HG03135 (cell line): ENCODE results near the gene KCNQ5.
"Not testable (repeated sequence)": the region's sequence is repeated elsewhere in the genome, so short reads cannot be mapped to it uniquely, and the experiment has no call there.

Experiments used
- ATAC-seq: cut with Tn5 transposase; IDR thresholded peaks from one replicate; pipeline ENCODE4 v1.9.1; 2021; ENCODE audit warnings: mild to moderate bottlenecking, moderate library complexity; ENCODE audit not compliant: unreplicated experiment

Gene KCNQ5

DNA sequence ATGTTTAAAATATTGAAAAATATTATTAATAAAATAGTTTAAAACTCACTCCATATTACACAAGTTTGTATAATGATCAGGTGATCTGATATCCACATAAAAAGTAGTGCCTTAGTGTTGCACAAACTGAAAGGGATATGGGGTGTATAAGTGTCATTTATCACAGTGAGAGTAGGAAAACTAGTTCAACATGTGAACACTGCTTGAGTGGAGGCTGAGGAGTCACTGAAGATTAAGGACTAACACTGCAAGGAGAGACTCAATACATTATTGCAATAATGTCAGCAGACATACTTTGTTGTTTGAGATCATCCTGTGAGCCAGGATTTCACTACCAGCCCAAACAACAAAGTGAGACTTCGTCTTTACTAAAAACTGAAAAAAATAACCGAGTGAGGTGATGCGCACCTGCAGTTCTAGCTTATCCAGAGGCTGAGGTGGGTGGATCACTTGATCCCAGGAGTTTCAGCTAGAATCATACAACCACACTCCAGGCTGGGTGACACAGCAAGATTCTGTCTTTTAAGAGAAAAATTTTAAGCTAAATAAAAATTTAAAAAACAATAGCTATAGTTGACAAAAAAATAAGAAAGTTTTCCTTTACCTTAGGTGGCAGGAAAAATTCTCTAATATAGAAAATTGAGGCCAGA, 605.9 kb downstream of the KCNQ5 start:
- ATAC-seq, result no peak

DNA sequence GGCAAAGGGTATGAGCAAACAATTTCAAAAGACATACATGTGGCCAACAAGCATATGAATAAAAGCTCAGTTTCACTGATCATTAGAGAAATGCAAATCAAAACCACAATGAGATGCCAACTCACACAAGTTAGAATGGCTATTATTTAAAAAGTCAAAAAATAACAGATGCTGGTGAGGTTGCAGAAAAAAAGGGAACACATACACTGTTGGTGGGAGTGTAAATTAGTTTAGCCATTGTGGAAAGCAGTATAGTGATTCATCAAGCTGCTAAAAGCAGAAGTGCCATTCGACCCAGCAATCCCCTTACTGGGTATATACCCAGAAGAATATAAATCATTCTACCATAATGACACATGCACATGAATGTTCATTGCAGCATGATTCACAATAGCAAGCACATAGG, 610.1 kb downstream of the KCNQ5 start:
- no peak for ATAC-seq

DNA sequence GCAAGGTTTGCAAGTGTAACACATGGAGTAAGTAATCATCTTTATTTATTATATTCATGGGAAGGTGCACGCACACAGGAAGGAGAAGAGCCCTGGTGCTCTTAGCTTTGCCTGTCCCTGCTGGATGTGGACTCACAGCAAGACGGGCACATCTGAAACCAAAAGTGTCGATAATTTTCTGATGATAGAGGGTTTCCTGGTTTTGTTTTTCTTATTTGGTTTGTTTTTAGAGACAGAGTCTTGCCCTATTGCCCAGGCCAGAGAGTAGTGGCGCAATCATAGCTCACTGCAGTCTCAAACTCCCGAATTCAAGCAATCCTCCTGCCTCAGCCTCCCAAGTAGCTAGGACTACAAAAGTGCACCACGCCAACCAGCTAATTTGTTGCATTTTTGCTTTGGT, 611.2 kb downstream of the KCNQ5 start:
- no peak for ATAC-seq

DNA sequence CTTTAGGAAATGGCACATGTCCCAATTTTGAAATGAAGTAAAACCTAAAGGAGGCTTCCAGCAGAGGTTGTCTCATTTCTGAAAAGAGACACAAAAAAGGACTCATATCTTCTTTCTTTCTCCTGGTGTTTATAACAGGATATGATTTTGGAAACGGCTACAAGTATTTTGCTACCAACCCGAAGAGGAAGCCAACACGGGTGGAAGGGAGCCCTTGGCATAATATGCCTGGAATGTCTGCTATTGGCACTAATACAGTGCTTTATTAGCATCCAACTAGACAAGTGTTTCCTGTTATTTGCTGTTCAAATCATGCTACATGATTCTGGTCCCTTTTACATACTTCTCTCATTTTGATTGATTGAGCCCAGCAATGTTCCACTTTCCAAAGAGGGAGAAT, 612.1 kb downstream of the KCNQ5 start:
- ATAC-seq, result not testable (repeated sequence)

DNA sequence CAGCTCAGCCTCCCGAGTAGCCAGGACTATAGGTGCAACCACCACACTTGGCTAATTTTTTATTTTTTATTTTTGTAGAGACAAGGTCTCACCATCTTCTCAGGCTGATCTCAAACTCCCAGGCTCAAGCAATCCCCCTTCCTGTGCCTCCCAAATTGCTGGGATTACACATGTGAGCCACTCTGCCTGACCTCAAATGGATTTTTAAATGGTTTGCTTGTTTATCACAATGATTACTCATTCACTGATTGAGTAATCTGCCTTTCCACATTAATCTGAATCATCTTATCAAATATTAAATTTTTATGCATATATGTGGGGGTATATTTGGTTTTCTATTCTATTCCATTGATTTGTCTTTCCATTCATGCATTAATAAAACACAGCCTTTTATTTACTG, 612.9 kb downstream of the KCNQ5 start:
- no peak for ATAC-seq

DNA sequence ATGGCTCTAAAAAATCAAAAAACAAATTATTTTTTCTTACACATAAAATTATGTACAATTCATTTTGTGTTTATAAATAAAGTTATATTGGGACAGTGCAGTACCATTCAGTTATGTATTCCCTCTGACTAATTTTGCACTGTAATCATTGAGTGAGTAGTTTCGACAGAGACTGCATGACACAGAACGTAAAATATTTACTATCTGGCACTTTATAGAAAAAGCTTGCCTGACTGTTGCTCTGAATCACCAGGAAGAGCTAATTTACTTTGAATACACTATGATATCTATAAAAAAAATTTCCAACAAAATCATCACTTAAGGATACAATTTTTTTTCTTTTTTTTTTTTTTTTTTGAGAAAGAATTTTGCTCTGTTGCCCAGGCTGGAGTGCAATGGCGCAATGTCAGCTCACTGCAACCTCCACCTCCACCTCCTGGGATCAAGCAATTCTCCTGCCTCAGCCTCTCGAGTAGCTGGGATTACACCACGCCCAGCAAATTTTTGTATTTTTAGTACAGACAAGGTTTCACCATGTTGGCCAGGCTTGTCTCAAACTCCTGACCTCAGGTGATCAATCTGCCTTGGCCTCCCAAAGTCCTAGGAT, 614.4 kb downstream of the KCNQ5 start:
- no peak for ATAC-seq

DNA sequence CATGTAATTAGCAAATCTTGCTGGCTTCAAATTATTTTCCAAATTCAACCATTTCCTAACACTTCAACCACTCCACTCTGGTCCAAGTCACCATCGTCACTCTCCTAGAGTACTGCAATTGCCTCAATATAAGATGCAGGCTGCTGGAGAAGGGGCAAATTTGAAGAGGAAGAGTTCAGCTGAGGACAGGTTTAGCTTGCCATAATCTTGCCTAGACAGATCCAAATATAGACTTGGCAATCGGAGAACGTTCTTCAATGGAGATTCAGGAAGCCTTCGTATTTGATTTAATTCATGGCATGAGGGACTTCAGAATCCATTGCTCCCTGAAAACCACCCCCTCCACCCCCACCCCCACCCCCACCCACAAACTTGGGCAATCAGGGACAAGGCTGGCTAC, 618.9 kb downstream of the KCNQ5 start:
- no peak for ATAC-seq

DNA sequence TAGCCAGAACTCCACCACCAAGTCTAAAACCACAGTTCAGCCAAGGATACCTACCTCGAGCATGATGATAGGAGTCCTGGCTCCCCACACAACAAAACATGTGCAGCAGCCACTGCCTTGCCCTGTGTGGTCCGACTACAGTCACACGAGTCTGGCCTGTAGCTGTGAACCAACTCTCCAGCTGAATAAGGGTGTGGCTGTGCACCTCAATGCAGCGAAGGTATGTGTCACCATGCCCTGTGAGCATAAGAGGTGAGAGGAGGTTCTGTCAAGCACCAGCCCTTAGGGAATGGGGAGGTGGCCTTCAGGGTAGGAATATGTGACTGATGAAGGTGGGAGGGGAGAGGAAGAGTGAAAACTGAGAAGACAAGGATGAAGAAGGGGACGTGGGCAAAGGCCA, 620.1 kb downstream of the KCNQ5 start:
- no peak for ATAC-seq
